Measurements from ENCODE around the gene CRELD2.

- TF ChIP-seq CTCF (IDR thresholded peaks at IDR 0.05) (no peak), POLR2A (IDR thresholded peaks at IDR 0.05) (no peak)
These were observed 10.2 kb downstream of the CRELD2 start for GRCh38 chr22:49928555-49929210.
